GM19324 (cell line): ENCODE data around the gene ELMO1.
A peak's percentile ranks its signal among the peaks of the same experiment; 100 is the strongest.

Experiments
- ATAC-seq: cut with Tn5 transposase; IDR thresholded peaks from one replicate; pipeline ENCODE4 v1.9.1; 2021; ENCODE audit warnings: mild to moderate bottlenecking, moderate library complexity; ENCODE audit not compliant: unreplicated experiment, low FRiP score

ELMO1 gene

GRCh38 chr7:37448636-37449361, at the start of gene ELMO1:
Gene ELMO1 (minus strand): TSS chr7:37448864. CDS start chr7:37342690, 106,174 bp downstream.
- ATAC-seq, result peak; percentile 97

- ATAC-seq, result no peak
Observed at GRCh38 chr7:37497576-37497975, 48.9 kb upstream of the ELMO1 start.

- ATAC-seq, result no peak
Observed at GRCh38 chr7:37495574-37496184, 47.0 kb upstream of the ELMO1 start.

- no peak for ATAC-seq
Observed at GRCh38 chr7:37494926-37495325, 46.3 kb upstream of the ELMO1 start.

- ATAC-seq, result no peak
Observed at GRCh38 chr7:37493810-37494209, 45.1 kb upstream of the ELMO1 start.

- no peak for ATAC-seq
Observed at GRCh38 chr7:37493123-37493522, 44.5 kb upstream of the ELMO1 start.

- no peak for ATAC-seq
Observed at GRCh38 chr7:37491919-37492694, 43.4 kb upstream of the ELMO1 start.

GRCh38 chr7:37489703-37490102, 41.0 kb upstream of the ELMO1 start:
- ATAC-seq, result no peak

- no peak for ATAC-seq
Observed at GRCh38 chr7:37488163-37488764, 39.6 kb upstream of the ELMO1 start.

GRCh38 chr7:37484426-37485073, 35.9 kb upstream of the ELMO1 start:
- ATAC-seq, result no peak

- no peak for ATAC-seq
Observed at GRCh38 chr7:37483627-37484026, 35.0 kb upstream of the ELMO1 start.

- no peak for ATAC-seq
Observed at GRCh38 chr7:37482953-37483352, 34.3 kb upstream of the ELMO1 start.

GRCh38 chr7:37482505-37482904, 33.8 kb upstream of the ELMO1 start:
- no peak for ATAC-seq

GRCh38 chr7:37481722-37482288, 33.1 kb upstream of the ELMO1 start:
- ATAC-seq, result no peak

- no peak for ATAC-seq
Observed at GRCh38 chr7:37481154-37481553, 32.5 kb upstream of the ELMO1 start.

- no peak for ATAC-seq
Observed at GRCh38 chr7:37480041-37481031, 31.7 kb upstream of the ELMO1 start.

GRCh38 chr7:37476881-37477450, 28.3 kb upstream of the ELMO1 start:
- ATAC-seq, result no peak

- ATAC-seq, result no peak
Observed at GRCh38 chr7:37476428-37476827, 27.8 kb upstream of the ELMO1 start.

GRCh38 chr7:37475646-37476045, 27.0 kb upstream of the ELMO1 start:
- ATAC-seq, result no peak
